Activated T-cell treated with anti-CD3 and anti-CD28 coated beads for 24 hours (primary cell): ENCODE results near the gene NUTM2G.
"Not testable (repeated sequence)": the region's sequence is repeated elsewhere in the genome, so short reads cannot be mapped to it uniquely, and the experiment has no call there.

Source experiments
- DNase-seq: peaks from one replicate; pipeline ENCODE4 v3.0.0-alpha.2; 2020; ENCODE audit warnings: low read depth

NUTM2G gene, protein sequence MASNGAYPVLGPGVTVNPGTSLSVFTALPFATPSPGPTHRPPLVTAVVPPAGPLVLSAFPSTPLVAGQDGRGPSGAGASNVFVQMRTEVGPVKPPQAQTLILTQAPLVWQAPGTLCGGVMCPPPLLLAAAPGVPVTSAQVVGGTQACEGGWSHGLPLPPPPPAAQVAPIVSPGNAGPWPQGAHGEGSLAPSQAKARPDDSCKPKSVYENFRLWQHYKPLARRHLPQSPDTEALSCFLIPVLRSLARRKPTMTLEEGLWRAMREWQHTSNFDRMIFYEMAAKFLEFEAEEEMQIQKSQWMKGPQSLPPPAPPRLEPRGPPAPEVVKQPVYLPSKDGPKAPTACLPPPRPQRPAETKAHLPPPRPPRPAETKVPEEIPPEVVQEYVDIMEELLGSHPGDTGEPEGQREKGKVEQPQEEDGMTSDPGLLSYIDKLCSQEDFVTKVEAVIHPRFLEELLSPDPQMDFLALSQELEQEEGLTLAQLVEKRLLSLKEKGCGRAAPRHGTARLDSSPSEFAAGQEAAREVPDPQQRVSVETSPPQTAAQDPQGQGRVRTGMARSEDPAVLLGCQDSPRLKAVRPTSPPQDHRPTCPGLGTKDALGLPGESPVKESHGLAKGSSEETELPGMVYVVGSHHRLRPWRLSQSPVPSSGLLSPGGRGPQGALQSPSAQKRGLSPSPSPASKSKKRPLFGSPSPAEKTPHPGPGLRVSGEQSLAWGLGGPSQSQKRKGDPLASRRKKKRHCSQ

DNA sequence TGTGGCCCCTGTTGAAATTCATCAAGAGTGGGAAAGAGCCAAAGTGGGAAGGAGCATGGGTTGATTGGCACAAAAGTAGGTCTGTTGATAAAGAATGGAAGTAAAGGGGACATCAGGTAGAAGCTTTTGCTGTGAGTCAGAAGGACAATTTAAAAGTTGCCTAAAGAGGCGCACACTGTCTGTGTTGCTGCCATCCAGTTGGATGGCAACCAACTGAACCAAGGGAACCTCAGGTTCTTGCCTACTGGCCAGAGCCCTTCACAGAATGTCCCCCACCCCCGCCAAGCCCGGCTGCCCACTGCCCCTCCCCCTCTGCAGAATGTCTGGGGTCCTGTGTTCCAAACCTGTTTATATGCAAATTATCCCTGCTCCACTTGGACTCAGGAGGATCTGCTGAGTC is at the start of gene NUTM2G:
Gene NUTM2G (plus strand): TSS at position 301 of the 400 bp plus-strand sequence. CDS start 182 bp downstream, outside the sequence.
- not testable (repeated sequence) for DNase-seq

DNA sequence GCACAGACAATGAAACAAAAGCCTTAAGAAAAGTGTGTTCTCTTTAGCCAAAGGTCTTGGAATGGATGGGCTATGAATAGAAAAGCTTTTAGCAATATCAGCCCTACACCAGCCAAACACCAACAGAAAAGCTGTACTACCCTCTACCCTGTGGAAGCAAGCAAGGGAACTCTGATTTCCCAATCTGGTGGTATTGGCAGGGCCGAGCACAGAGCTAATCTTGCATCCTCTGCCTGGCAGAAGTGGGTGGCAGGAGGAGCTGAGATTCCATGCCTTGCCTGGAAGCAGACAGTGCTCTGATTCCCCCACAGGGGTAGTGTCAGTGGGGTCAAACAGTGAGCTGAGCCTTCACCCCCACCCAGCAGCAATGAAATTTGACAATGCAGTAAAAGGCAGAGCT is 44.7 kb upstream of the NUTM2G start:
- DNase-seq = no peak

DNA sequence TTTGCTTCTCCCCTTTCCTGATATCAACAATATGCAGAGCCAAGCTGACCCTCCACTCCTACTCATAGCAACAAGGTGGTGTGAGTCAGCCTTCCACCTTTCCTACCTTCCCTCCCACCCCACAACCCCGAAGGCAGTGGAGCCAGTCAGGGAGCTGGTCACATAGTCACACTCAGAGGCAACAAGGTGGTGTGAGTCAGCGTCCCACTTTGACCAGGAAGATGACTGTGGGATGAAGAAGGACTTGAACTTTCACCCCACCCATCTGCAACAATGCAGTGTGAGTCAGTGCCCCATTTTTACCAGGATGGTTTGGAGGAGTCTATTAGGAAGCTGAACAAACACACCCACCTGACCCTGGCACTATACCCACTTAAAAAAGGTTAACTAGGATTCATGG is 44.2 kb upstream of the NUTM2G start:
- no peak for DNase-seq

DNA sequence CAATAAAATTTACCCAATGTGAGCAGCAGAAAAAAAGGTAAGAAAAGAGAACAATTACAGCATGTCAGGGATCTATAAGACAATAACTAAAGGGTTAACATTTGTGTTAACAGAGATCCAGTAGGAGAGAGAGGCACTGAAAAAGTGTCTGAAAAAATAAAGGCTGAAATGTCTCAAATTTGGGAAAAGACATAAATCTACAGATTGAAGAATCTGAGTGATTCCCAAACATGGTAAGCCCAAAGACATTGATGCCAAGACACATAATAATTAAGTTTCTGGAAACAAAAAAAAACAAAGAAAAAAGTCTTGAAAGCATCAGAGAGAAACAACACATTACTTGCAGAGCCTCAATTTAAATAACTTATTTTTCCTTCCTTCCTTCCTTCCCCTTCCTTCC is 43.2 kb upstream of the NUTM2G start:
- DNase-seq = no peak

DNA sequence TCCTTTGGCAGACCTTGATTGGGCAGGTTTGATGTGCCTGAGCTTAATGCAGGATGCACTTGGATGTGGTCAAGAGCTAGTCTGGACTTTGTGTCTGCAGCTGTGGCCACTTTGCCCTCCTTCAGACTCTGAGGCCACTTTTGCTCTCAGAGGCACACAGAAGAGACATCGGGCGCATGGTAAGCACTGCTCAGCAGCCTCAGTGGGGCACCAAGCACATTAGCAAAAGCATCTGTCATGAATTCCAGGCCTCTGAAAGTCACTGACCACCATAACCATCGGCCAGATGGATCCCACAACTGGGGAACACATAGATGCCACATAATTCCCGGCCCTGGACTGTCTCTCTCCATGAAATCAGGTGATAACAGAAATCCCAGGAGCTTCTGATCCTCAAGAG is 40.1 kb upstream of the NUTM2G start:
- no peak for DNase-seq

DNA sequence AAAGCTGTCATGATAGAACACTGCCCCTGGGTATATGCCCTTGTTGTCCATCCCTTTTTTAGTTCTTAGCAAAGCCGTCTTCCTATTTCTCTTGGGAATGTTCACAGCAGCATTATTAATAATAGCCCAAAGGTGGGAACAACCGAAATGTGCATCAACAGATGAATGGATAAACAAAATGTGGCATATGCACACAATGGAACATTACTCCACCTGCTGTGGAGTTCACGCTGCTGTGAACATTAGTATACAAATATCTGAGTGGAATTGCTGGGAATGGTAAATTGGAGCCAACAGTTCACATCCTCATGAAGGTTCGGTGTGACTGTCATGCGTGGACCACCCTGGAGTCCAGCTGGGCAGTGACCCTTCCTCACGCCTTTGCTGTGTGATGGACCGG is 36.5 kb upstream of the NUTM2G start:
- DNase-seq = no peak

DNA sequence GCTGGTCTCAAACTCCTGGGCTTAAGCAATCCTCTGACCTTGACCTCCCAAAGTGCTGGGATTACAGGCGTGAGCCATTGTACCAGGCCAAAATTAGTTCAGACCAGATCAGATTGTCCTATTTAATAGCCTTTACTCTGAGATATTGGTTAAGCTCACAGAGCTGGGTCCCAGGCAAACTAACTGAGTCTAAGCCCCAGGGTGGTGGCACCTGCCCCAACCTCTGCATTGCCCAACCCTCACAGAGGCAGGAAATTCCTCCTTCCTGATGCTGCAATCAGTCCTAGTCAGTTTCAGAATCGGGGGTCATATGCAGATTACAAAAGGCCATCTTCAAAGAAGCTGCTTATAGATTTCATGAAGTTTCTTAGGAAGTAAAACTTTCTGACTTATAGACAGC is 28.6 kb upstream of the NUTM2G start:
- DNase-seq = not testable (repeated sequence)

DNA sequence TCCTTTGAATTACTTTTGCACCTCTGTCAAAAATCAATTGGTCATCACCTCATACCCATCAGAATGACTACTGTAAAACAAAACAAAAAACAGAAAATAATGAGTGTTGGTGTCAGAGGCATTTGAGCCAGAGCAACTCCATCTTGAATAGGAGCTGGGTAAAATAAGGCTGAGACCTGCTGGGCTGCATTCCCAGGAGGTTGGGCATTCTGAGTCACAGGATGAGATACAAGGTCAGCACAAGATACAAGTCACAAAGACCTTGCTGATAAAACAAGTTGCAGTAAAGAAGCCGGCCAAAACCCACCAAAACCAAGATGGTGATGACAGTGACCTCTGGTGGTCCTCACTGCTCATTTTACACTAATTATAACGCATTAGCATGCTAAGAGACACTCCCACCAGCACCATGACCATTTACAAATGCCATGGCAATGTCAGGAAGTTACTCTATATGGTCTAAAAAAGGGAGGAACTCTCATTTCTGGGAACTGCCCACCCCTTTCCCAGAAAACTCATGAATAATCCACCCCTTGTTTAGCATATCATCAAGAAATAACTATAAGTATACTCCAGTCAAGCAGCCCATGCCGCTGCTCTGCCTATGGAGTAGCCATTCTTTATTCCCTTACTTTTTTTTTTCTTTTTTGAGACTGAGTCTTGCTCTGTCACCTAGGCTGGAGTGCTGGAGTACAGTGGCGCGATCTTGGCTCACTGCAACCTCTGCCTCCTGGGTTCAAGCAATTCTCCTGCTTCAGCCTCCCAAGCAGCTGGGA is 23.5 kb upstream of the NUTM2G start:
- DNase-seq = not testable (repeated sequence)

DNA sequence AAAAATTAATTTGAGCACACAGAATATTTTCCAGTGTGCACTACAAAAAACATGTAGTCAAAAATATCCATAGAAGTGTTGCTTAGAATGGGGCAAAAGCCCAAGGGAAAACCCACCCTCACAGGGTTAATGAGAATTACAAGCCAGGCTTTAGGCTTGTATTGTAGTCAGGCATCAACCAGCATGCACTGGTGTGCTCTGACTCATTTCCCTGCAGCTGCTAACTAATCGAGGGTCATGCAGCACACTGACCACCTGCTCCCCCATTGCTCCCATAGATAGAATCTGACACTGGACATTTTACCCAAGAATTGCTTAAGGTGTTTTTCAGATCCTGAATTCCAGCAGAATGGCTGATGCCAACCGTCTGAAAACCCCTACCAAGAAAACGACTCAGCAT is 20.2 kb upstream of the NUTM2G start:
- DNase-seq = not testable (repeated sequence)

DNA sequence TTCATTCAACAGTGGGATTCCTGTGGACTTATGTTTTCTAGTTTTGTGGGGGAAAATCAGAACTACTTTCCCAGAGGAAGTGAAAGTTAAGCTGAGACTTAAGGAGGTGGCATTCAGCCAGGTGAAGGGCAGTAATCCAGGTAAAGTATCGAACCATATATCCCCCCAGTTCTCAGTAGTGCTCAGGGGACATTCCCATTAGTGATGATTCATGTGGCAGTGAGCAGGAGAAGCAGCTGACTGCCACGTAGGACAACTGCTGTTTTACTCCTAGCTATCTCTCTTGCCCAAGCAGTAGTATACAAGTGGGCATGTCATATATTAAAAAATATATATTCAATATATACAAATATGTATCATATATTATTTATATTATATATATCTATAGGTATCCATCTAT is 13.1 kb upstream of the NUTM2G start:
- not testable (repeated sequence) for DNase-seq

DNA sequence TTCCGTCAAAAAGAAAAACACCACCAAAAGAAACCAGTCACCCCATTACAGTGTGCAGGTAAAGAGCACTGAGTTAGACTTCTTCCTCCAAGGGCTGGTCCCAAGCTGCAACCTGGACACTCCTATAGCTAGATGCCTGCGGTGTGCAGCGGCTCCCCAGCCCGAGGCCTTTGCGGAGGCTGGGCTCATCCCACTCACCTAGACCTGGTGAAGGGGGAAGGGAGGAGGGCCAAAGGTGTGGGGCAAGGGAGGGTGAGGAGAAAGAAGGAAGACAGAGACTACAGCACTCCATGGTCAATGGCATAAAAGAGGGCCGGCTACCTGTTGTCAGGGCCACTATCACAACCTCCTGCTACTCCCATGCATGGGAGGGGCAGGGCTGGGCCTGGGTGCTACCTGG is 12.1 kb upstream of the NUTM2G start:
- DNase-seq = not testable (repeated sequence)

DNA sequence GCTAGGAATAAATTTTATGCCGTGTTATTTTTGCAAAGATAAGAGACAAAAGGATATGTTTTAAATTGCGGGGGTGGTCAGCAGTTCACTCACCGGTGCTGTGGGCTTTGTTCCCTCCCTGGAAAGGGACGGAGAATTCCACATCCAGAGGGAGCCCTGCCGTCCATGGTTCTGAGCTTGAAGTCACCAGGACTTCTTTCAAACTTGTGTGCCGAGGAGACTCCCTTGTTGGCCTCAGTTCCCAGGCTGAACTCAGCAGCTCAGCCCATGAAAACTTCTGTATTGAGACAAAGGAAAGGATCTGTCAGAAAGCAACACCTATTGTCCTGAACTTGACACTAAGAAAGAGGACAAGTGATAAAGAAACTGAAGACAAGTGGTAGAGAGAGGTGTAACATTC is 10.1 kb upstream of the NUTM2G start:
- not testable (repeated sequence) for DNase-seq

DNA sequence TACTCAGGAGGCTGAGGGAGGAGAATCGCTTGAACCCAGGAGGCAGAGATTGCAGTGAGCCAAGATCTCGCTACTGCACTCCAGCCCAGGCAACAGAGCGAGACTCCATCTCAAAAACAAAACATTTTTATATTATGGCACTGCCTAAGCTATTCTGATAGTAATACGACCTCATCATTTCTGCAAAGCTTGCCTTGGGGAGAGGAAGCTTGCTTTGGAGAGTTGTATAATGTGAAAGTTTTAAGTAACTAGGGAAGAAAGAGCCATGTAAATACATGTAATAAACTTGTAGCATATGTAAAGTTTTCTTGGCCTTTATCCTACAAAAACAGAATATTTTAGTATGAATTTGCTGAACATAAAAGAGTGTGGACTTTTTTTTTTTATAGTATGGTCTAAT is 7.8 kb upstream of the NUTM2G start:
- not testable (repeated sequence) for DNase-seq

DNA sequence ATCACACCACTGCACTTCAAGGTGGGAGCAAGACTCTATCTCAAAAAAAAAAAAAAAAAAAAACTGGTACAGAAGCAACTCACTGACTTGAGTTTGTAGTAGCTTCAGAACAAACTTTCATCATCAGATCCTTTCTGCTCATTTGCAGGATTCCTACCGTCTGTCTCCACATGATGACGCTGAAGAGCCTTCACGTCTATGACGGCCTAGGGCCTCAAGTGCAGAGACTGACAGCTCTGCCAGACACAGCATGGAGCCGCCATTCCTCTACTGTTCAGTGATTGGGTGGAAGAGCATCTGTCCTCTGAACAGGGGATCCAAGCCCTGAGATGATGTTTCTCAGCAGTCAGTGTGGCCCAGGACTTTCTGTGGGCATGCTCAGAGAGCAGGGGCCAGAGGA is 3.1 kb upstream of the NUTM2G start:
- DNase-seq = not testable (repeated sequence)

DNA sequence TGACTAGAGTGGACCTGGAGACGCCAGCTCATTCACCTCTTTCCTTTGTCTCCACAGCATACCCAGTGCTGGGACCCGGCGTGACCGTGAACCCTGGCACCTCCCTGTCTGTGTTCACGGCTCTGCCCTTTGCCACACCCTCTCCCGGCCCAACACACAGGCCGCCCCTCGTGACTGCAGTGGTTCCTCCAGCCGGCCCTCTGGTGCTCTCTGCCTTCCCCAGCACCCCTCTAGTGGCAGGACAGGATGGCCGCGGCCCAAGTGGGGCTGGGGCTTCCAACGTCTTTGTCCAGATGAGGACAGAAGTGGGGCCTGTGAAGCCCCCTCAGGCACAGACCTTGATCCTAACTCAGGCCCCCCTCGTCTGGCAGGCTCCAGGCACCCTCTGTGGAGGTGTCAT is 3.0 kb downstream of the NUTM2G start:
- not testable (repeated sequence) for DNase-seq

DNA sequence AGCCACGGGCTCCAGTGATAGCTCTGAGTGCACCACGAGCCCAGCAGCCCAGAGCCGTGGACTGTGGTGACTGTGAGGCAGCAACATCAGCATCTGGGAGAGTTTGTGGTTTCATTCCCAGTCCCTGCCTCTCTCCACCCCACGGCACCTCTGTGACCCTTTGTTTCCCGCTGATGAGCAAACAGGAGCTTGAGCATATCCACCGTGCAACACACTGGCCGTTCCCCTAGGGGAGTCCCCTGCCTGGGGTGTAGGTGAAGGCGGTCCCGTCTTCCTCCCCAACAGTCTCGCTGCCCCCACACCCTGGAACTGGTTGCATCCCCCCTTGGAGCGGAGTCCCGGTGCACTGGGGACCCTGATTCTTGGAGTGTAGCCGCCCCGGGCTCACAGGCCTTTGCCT is 5.5 kb downstream of the NUTM2G start:
- DNase-seq = not testable (repeated sequence)

DNA sequence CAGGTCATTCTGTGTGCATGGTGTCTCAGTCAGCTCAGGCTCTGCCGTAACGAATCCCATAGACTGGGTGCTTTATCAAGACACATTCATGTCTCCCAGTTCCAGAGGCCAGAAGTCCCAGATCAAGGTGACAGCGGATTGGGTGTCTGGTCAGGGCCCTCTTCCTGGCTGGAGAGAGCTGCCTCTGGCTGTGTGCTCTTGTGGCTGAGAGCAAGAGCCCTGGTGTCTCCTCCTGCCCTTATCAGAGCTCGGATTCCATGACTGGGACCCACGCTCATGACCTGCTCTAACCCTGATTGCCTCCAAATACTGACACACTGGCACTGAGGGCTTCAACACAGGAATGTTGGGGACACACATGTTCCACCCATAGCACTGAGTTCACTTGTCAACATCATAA is 6.1 kb downstream of the NUTM2G start:
- not testable (repeated sequence) for DNase-seq

DNA sequence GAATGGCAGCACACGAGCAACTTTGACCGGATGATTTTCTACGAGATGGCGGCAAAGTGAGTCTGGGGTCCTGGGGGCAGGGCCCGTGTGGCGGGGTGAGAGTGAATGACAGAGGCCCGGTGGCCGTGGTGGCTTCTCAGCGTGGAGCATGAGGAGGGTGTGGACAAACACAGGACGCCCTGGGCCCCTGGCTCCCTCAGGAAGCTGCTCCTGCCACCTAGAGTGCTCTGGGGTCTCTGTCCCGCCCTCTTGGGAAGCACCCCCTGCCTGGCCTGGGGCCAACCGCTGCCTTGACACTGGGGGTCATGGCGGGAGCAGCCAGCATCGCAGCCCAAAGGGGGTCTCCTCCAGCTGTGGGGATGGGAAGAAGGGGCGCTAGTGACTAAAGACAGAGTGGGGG is 6.8 kb downstream of the NUTM2G start:
- DNase-seq = not testable (repeated sequence)

DNA sequence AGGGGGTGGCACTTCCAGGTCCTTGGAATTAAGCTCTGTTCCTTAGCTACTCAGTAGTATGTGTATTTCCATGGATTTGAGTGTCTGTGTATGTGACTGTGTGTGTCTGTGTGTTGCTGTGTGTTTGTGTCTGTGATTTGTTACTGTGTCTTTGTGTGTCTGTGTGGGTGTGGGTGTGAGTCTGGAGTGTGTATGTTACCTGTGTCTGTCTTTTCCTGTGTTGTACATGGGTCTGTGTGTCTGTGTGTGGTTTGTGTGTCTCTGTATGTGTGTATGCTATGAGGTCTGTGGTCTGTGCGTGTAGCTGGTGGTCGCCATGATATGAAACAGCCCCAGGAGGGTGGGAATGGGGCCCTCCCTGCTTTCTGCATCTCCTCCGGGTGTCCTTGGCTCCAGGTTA is 8.8 kb downstream of the NUTM2G start:
- DNase-seq = not testable (repeated sequence)

DNA sequence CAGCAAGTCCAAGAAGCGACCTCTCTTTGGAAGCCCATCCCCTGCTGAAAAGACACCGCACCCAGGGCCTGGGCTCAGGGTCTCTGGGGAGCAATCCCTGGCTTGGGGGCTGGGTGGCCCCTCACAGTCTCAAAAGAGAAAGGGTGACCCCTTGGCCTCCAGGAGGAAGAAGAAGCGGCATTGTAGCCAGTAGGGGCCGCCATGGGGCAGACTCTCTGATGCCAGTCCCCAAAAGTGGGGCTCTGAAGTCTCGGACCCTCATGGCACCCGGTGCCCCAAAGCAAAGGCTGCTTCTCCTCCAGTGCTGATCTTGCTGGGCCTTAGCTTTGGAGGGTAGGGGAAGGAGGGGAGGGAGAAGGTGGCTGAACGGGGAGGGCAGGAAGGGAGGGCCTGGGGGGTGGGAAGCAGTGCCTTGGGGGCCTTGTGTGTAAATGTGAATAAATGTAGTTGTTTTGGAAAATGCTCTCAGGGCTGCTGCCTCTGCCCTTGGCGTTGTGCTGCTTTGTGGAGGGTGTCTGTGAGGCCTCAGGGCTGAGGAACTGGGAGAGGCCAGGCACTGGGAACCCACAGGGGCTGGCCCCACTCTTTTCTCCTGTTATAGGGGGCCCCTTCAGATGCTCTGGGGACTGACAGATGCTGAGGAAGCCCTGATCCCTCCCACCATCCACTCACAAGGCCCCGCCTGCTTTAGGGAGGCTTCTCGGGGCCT is 10.5 kb downstream of the NUTM2G start:
- DNase-seq = not testable (repeated sequence)

DNA sequence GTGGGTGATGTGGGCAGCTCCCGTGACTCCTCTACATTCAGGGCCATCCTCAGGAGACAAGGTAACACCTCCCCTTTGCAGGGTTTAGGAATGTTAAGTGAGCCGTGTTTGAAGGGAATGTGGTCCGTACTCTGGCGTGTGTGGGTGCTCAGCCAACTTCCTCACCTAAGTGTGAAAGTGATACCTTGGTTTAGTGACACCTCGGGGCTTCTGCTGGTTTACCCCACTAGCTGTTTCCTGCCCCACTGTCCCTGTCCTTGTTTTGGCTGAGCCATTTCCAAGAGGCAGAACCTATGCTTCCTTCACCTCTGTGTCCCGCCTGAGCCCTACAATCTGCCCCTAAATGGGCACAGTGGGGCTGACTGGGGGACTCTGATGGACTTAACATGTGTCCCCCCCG is 12.3 kb downstream of the NUTM2G start:
- not testable (repeated sequence) for DNase-seq

DNA sequence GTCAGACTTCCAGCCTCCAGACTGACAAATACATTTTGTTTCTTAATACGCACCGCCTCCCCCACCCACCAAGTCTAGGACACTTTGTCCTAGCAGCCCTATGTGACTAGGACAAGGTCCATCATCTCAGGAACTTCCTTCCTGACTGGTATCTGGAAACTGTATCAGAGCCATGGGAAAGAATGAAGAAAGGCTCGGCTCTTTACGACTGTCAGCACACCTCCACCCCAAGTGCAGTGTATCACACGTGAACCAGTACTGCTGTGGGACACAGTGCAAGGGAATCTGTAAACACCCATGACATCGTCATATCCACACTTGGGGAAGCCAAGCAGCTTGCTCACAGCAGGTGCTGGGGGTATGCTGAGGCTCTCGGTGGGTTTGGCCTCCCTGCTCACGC is 13.0 kb downstream of the NUTM2G start:
- DNase-seq = not testable (repeated sequence)
